Endodermal cell (in vitro differentiated cells): ENCODE results near the gene SYTL4. TPM values are rescaled to one million over a fixed set of nuclear protein-coding genes. Genes with fewer than 3 reads are reported as not detected.

ENCODE experiments used
- DNase-seq: peaks from one replicate; pipeline ENCODE4 v3.0.0-alpha.2; 2017
- H3K27ac ChIP-seq: 2 replicates; pipeline ENCODE4 v1.5.1; 2013; ENCODE audit warnings: mild to moderate bottlenecking, low read depth, low read length, moderate library complexity
- H3K27me3 ChIP-seq: 2 replicates; pipeline ENCODE4 v1.6.1; 2013; ENCODE audit warnings: mild to moderate bottlenecking, low read length, moderate library complexity; ENCODE audit not compliant: insufficient read depth, control insufficient read depth, poor library complexity, severe bottlenecking
- H3K36me3 ChIP-seq: 2 replicates; pipeline ENCODE4 v1.7.0; 2013; ENCODE audit warnings: mild to moderate bottlenecking, low read length, moderate library complexity; ENCODE audit not compliant: control insufficient read depth, insufficient read depth
- H3K4me1 ChIP-seq: one replicate; pipeline ENCODE4 v1.7.0; 2013; ENCODE audit warnings: low read length; ENCODE audit not compliant: control insufficient read depth, insufficient read depth
- H3K4me3 ChIP-seq: 2 replicates; pipeline ENCODE4 v1.5.1; 2013; ENCODE audit warnings: mild to moderate bottlenecking, low read length, moderate library complexity
- H3K9ac ChIP-seq: 2 replicates; pipeline ENCODE4 v1.6.1; 2013; ENCODE audit warnings: mild to moderate bottlenecking, low read length, moderate library complexity; ENCODE audit not compliant: poor library complexity, severe bottlenecking; ENCODE audit errors: extremely low read depth
- H3K9me3 ChIP-seq: 2 replicates; pipeline ENCODE4 v1.6.1; 2013; ENCODE audit warnings: mild to moderate bottlenecking, low read length, moderate library complexity; ENCODE audit not compliant: control insufficient read depth
- H3K27ac Mint-ChIP-seq: 2 replicates; pipeline ENCODE4 v1.8.0; 2020; ENCODE audit warnings: mixed read lengths
- H3K27me3 Mint-ChIP-seq: 2 replicates; pipeline ENCODE4 v1.8.0; 2021; ENCODE audit warnings: mild to moderate bottlenecking, mixed read lengths; ENCODE audit not compliant: insufficient read depth
- H3K36me3 Mint-ChIP-seq: 2 replicates; pipeline ENCODE4 v1.8.0; 2020; ENCODE audit warnings: low read depth, mixed read lengths
- H3K4me1 Mint-ChIP-seq: 2 replicates; pipeline ENCODE4 v1.8.0; 2020; ENCODE audit warnings: mixed read lengths
- H3K4me3 Mint-ChIP-seq: 2 replicates; pipeline ENCODE4 v1.8.0; 2020; ENCODE audit warnings: mild to moderate bottlenecking, moderate library complexity, mixed read lengths
- H3K9me3 Mint-ChIP-seq: 2 replicates; pipeline ENCODE4 v1.8.0; 2020; ENCODE audit warnings: mild to moderate bottlenecking, mixed read lengths
- CTCF ChIP-seq: fragments of 200-600 bp; sonication (generic); conservative IDR thresholded peaks from 2 replicates; pipeline ENCODE4 v1.5.0; 2021; ENCODE audit warnings: antibody characterized with exemption, mild to moderate bottlenecking
- WGBS, 2 experiments: methylation state at CpG; one replicate each; pipeline versions ENCODE4 v1.1.5 to v1.1.7; 2013; ENCODE audit warnings: missing lambda C conversion rate in 2 of 2, mixed read lengths in 1 of 2; ENCODE audit not compliant: insufficient coverage in 1 of 2, insufficient read length in 1 of 2; 5-methylcytosine and 5-hydroxymethylcytosine counted together
- total RNA-seq, 2 donors: library from RNA; stranded (reverse); fragmentation: NEBNext Ultra II Directional in 1 of 2; extraction: Animal tissue kit (Norgen Biotek cat#: 25700) in 1 of 2; gene quantifications; 2 replicates in 1 of 2; 3 replicates in 1 of 2; pipeline ENCODE4 v1.2.1, GENCODE V29; 2021

Gene SYTL4
- total RNA-seq, 2 donors from 2014 or later, result 0.24 TPM; not detected in 1

- Mint-ChIP-seq H3K27ac (no peak overlapping the region), H3K4me1 (peaks cover 3% of the 10 kb centered on the region), H3K4me3 (no peak overlapping the region), H3K9me3 (peaks cover 41% of the 10 kb centered on the region), H3K36me3 (no peaks in the 10 kb centered on the region), H3K27me3 (no peaks in the 10 kb centered on the region)
- DNase-seq, result no peak
- no peaks in the 10 kb centered on the region for H3K4me1 ChIP-seq
- H3K27ac ChIP-seq, result no peak overlapping the region
- H3K27me3 ChIP-seq, result no peaks in the 10 kb centered on the region
- no peaks in the 10 kb centered on the region for H3K36me3 ChIP-seq
- WGBS, 2 experiments, result 80% methylated on average over 1 of the region's 3 CpGs; no CpG with 5 or more reads in 1 of the 2 experiments
- no peak overlapping the region for H3K9ac ChIP-seq
- H3K4me3 ChIP-seq, result no peak overlapping the region
- TF ChIP-seq CTCF, result no peak
- H3K9me3 ChIP-seq, result no peaks in the 10 kb centered on the region
Observed at GRCh38 chrX:100696699-100697351, 35.1 kb downstream of the SYTL4 start.

GRCh38 chrX:100695991-100696390, 35.9 kb downstream of the SYTL4 start:
- Histone ChIP-seq H3K4me1 (no peaks in the 10 kb centered on the region), H3K27me3 (no peaks in the 10 kb centered on the region), H3K36me3 (no peaks in the 10 kb centered on the region), H3K4me3 (no peak overlapping the region), H3K27ac (no peak overlapping the region), H3K9ac (no peak overlapping the region), H3K9me3 (no peaks in the 10 kb centered on the region)
- Mint-ChIP-seq H3K9me3 (peaks cover 36% of the 10 kb centered on the region), H3K4me3 (no peak overlapping the region), H3K27ac (no peak overlapping the region), H3K4me1 (peaks cover 3% of the 10 kb centered on the region), H3K36me3 (no peaks in the 10 kb centered on the region), H3K27me3 (no peaks in the 10 kb centered on the region)
- DNase-seq, result no peak
- WGBS, 2 experiments, result 86 to 94% methylated on average over 3 to 4 of the region's 4 CpGs
- no peak for TF ChIP-seq CTCF

- 60 to 100% methylated on average over 1 to 2 of the region's 2 CpGs for WGBS, 2 experiments
- Mint-ChIP-seq H3K27ac (no peak overlapping the region), H3K9me3 (peaks cover 34% of the 10 kb centered on the region), H3K4me1 (peaks cover 3% of the 10 kb centered on the region), H3K4me3 (no peak overlapping the region), H3K27me3 (no peaks in the 10 kb centered on the region), H3K36me3 (no peaks in the 10 kb centered on the region)
- TF ChIP-seq CTCF, result no peak
- H3K27me3 ChIP-seq, result no peaks in the 10 kb centered on the region
- no peak overlapping the region for H3K27ac ChIP-seq
- no peak for DNase-seq
- no peaks in the 10 kb centered on the region for H3K36me3 ChIP-seq
- no peak overlapping the region for H3K4me3 ChIP-seq
- no peaks in the 10 kb centered on the region for H3K4me1 ChIP-seq
- no peak overlapping the region for H3K9ac ChIP-seq
- no peaks in the 10 kb centered on the region for H3K9me3 ChIP-seq
Observed at GRCh38 chrX:100695302-100695701, 36.6 kb downstream of the SYTL4 start.
